ENCODE data around the gene SLC35F3. TPM values are rescaled to one million over a fixed set of nuclear protein-coding genes. Genes with fewer than 3 reads are reported as not detected.

The SLC35F3 gene
- total and polyA plus RNA-seq, 12 donors, result 0.12 to 3.2 (median 0.46) TPM

DNA sequence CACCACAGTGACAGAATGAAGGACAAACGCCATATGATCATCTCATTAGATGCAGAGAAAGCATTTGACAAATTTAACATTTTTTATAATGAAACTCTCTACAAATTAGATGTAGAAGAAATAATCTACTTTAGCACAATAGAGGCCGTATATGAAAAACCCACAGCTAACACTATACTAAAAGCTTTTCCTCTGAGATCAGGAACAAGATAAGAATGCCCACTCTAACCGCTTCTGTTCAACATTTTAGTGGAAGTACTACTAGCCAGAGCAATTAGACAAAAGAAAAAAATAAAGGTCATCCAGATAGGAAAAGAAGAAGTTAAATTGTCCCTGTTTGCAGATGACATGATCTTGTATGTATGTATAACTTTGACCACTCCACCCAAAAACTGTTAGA is 109.7 kb downstream of the SLC35F3 start:
- no peak for DNase-seq
- WGBS, 4 donors, result 64 to 68% (median 67%) methylated on average over 3 of the region's 3 CpGs
- Histone ChIP-seq H3K9me3 (replicated peaks in 1 of 3) (peaks cover 0 to 3% (median 0%) of the 10 kb centered on the region in 3 donors), H3K4me1 (replicated peaks in 1 of 2) (no peaks in the 10 kb centered on the region), H3K27ac (no peak overlapping the region), H3K4me3 (no peak overlapping the region), H3K27me3 (no peaks in the 10 kb centered on the region), H3K36me3 (replicated peaks in 1 of 2) (no peaks in the 10 kb centered on the region)
- intact Hi-C loops (cut with DNase I), result no loop called here
- TF ChIP-seq POLR2A (IDR thresholded peaks at IDR 0.05), result no peak
- TF ChIP-seq, protein P1, sequence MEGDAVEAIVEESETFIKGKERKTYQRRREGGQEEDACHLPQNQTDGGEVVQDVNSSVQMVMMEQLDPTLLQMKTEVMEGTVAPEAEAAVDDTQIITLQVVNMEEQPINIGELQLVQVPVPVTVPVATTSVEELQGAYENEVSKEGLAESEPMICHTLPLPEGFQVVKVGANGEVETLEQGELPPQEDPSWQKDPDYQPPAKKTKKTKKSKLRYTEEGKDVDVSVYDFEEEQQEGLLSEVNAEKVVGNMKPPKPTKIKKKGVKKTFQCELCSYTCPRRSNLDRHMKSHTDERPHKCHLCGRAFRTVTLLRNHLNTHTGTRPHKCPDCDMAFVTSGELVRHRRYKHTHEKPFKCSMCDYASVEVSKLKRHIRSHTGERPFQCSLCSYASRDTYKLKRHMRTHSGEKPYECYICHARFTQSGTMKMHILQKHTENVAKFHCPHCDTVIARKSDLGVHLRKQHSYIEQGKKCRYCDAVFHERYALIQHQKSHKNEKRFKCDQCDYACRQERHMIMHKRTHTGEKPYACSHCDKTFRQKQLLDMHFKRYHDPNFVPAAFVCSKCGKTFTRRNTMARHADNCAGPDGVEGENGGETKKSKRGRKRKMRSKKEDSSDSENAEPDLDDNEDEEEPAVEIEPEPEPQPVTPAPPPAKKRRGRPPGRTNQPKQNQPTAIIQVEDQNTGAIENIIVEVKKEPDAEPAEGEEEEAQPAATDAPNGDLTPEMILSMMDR (IDR thresholded peaks at IDR 0.05), result no peak

DNA sequence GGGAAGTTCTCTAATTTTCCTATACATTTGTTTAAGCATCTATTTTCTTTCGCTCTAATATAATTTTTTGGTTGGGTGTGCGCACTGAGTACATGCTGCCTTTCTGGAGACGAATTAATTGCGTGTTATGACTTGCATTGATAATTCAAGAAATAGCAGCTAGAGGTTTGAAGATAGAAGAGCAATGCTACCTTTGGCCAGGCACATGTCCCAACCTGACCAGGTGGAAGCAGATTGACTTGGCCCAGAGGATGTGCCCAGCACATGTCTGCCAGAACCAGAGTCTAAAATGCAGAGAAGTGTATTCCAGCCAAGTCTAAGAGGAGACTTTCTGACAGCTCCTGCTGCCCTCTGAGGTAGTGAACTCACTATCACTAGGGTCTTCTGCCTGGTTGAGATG is 114.3 kb downstream of the SLC35F3 start:
- no peaks in the 10 kb centered on the region for H3K4me1 ChIP-seq (replicated peaks in 1 of 2)
- H3K9me3 ChIP-seq (replicated peaks in 1 of 3), result no peaks in the 10 kb centered on the region
- no peaks in the 10 kb centered on the region for H3K27me3 ChIP-seq
- no peak overlapping the region for H3K27ac ChIP-seq
- intact Hi-C loops (cut with DNase I), result no loop called here
- TF ChIP-seq POLR2A (IDR thresholded peaks at IDR 0.05), result no peak
- TF ChIP-seq, protein P1 (IDR thresholded peaks at IDR 0.05), result no peak
- no peak for DNase-seq
- 94 to 96% (median 96%) methylated on average over 4 of the region's 4 CpGs for WGBS, 4 donors
- no peaks in the 10 kb centered on the region for H3K36me3 ChIP-seq (replicated peaks in 1 of 2)
- no peak overlapping the region for H3K4me3 ChIP-seq

DNA sequence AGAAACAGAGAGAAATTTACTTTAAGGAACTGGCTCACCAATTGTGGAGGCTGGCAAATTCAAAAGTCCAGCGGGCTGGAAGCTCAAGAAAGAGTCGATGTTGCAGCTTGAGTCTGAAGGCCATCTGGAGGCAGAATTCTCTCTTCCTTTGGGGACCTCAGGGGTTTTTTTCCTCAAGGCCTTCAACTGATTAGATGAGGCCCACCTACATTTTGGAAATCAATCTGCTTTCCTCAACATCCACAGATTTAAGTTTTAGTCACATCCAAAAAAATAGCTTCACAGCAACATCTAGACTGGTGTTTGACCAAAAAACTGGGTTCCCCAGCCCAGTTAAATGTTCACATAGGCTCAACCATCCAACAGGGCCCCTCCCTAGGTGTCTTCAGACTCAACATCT is 114.9 kb downstream of the SLC35F3 start:
- no peak for DNase-seq
- Histone ChIP-seq H3K9me3 (replicated peaks in 1 of 3) (no peaks in the 10 kb centered on the region), H3K27ac (no peak overlapping the region), H3K4me3 (no peak overlapping the region), H3K27me3 (no peaks in the 10 kb centered on the region), H3K36me3 (replicated peaks in 1 of 2) (no peaks in the 10 kb centered on the region), H3K4me1 (replicated peaks in 1 of 2) (no peaks in the 10 kb centered on the region)
- intact Hi-C loops (cut with DNase I), result no loop called here
- 86 to 100% (median 96%) methylated on average over 2 of the region's 2 CpGs for WGBS, 4 donors
- TF ChIP-seq POLR2A (IDR thresholded peaks at IDR 0.05), result no peak
- TF ChIP-seq, protein P1 (IDR thresholded peaks at IDR 0.05), result no peak

DNA sequence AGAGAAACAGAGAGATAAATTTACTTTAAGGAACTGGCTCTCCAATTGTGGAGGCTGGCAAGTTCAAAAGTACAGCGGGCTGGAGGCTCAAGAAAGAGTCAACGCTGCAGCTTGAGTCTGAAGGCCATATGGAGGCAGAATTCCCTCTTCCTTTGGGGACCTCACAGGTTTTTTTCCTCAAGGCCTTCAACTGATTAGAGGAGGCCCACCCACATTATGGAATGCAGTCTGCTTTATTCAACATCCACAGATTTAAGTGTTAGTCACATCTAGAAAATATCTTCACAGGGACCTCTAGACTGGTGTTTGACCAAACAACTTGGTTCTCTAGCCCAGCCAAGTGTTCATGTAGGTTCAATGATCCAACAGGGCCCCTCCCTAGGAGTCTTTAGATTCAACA is 117.8 kb downstream of the SLC35F3 start:
- no peaks in the 10 kb centered on the region for H3K9me3 ChIP-seq (replicated peaks in 1 of 3)
- intact Hi-C loops (cut with DNase I), result no loop called here
- H3K36me3 ChIP-seq (replicated peaks in 1 of 2), result no peaks in the 10 kb centered on the region
- no peak for DNase-seq
- no peak for TF ChIP-seq POLR2A (IDR thresholded peaks at IDR 0.05)
- TF ChIP-seq, protein P1 (IDR thresholded peaks at IDR 0.05), result no peak
- no peak overlapping the region for H3K27ac ChIP-seq
- H3K4me1 ChIP-seq (replicated peaks in 1 of 2), result no peaks in the 10 kb centered on the region
- 91 to 97% (median 94%) methylated on average over 2 of the region's 2 CpGs for WGBS, 4 donors
- no peaks in the 10 kb centered on the region for H3K27me3 ChIP-seq
- H3K4me3 ChIP-seq, result no peak overlapping the region

Measured in adrenal gland (tissue), 12 donors.